SK-N-SH treated with all-trans-retinoic acid at 6 μM for 48 hours (cell line): ENCODE data around the gene COQ5.

ENCODE experiments used
- BACH2 ChIP-seq: fragments of 250-450 bp; sonication (Bioruptor Pico); IDR thresholded peaks from 2 replicates; pipeline ENCODE4 v1.9.0; 2021; ENCODE audit warnings: mild to moderate bottlenecking, borderline replicate concordance
- ISL1 ChIP-seq: fragments of 250-450 bp; sonication (Bioruptor Pico); IDR thresholded peaks from 2 replicates; pipeline ENCODE4 v2.1.2; 2022; ENCODE audit warnings: mild to moderate bottlenecking, moderate library complexity
- PATZ1 ChIP-seq: fragments of 250-450 bp; sonication (Bioruptor Pico); IDR thresholded peaks from 2 replicates; pipeline ENCODE4 v1.8.0; 2020; ENCODE audit warnings: mild to moderate bottlenecking, moderate library complexity, borderline replicate concordance
- POU6F1 ChIP-seq: fragments of 250-450 bp; sonication (Bioruptor Pico); IDR thresholded peaks from 2 replicates; pipeline ENCODE4 v1.8.0; 2021; ENCODE audit warnings: low read depth, mild to moderate bottlenecking, moderate library complexity, borderline replicate concordance
- RARB ChIP-seq: fragments of 250-450 bp; sonication (Bioruptor Pico); IDR thresholded peaks from 2 replicates; pipeline ENCODE4 v1.8.0; 2021; ENCODE audit warnings: mild to moderate bottlenecking, moderate library complexity
- TCF4 ChIP-seq: fragments of 250-450 bp; sonication (Bioruptor Pico); IDR thresholded peaks from 2 replicates; pipeline ENCODE4 v1.8.0; 2021; ENCODE audit warnings: mild to moderate bottlenecking, moderate library complexity, borderline replicate concordance
- ZFP3 ChIP-seq: fragments of 250-450 bp; sonication (Bioruptor Pico); IDR thresholded peaks from 2 replicates; pipeline ENCODE4 v1.5.0; 2020; ENCODE audit warnings: mild to moderate bottlenecking, moderate library complexity
- ZFP30 ChIP-seq: fragments of 450-650 bp; formaldehyde crosslinking; IDR thresholded peaks from 2 replicates; pipeline ENCODE4 v1.5.0; 2022; ENCODE audit warnings: mild to moderate bottlenecking, moderate library complexity
- ZNF70 ChIP-seq: fragments of 450-650 bp; formaldehyde crosslinking; IDR thresholded peaks from 2 replicates; pipeline ENCODE4 v1.5.0; 2020; ENCODE audit warnings: mild to moderate bottlenecking, moderate library complexity

GRCh38 chr12:120534203-120534702, 5.3 kb upstream of the COQ5 start, which contains the start of gene RNF10:
- TF ChIP-seq POU6F1 (CRISPR knock-in tag), result no peak
- no peak for TF ChIP-seq ISL1 (CRISPR knock-in tag)
- no peak for TF ChIP-seq ZNF70
- TF ChIP-seq TCF4 (CRISPR knock-in tag), result no peak
- no peak for TF ChIP-seq ZFP30 (CRISPR knock-in tag)
- TF ChIP-seq BACH2, result no peak
- no peak for TF ChIP-seq RARB (CRISPR knock-in tag)
- no peak for TF ChIP-seq ZFP3 (CRISPR knock-in tag)
- no peak for TF ChIP-seq PATZ1 (CRISPR knock-in tag)
